OCI-LY3 (cell line): ENCODE measurements around the gene ITPR1.

ENCODE experiments used
- H2AFZ ChIP-seq: fragments of 200-600, 300-600 bp; shearing (Covaris generic); 2 replicates; pipeline ENCODE4 v1.6.0; 2014; ENCODE audit warnings: antibody characterized with exemption, low read depth, low read length
- H3K27ac ChIP-seq: fragments of 200-600, 300-600 bp; sonication (generic); 2 replicates; pipeline ENCODE4 v1.5.1; 2014; ENCODE audit warnings: mild to moderate bottlenecking, low read length, moderate library complexity, mixed read lengths
- H3K27me3 ChIP-seq: fragments of 200-600, 300-600 bp; sonication (generic); 2 replicates; pipeline ENCODE4 v1.6.1; 2014; ENCODE audit warnings: low read depth, low read length, mixed read lengths
- H3K36me3 ChIP-seq: fragments of 200-600, 300-600 bp; sonication (generic); replicated peaks from 2 replicates; pipeline ENCODE3; 2014; ENCODE audit warnings: low read depth, low read length, mixed read lengths
- H3K4me1 ChIP-seq: fragments of 300-600, 200-600 bp; sonication (generic); 2 replicates; pipeline ENCODE4 v1.6.1; 2014; ENCODE audit warnings: low read length, mixed read lengths
- H3K4me2 ChIP-seq: fragments of 200-600, 300-600 bp; sonication (generic); 2 replicates; pipeline ENCODE4 v1.6.1; 2014; ENCODE audit warnings: low read length, mixed read lengths
- H3K4me3 ChIP-seq: fragments of 300-600, 200-600 bp; sonication (generic); 2 replicates; pipeline ENCODE4 v1.5.1; 2014; ENCODE audit warnings: antibody characterized with exemption, mild to moderate bottlenecking, low read length, moderate library complexity
- H3K79me2 ChIP-seq: fragments of 300-600, 200-600 bp; shearing (Covaris generic); 2 replicates; pipeline ENCODE4 v1.6.1; 2014; ENCODE audit warnings: mild to moderate bottlenecking, low read length, mixed read lengths
- H3K9ac ChIP-seq: fragments of 300-600, 200-600 bp; shearing (Covaris generic); 2 replicates; pipeline ENCODE4 v1.6.0; 2014; ENCODE audit warnings: mild to moderate bottlenecking, low read length, moderate library complexity
- H3K9me3 ChIP-seq: fragments of 200-600, 300-600 bp; shearing (Covaris generic); 2 replicates; pipeline ENCODE4 v1.6.1; 2014; ENCODE audit warnings: low read length, mixed read lengths; ENCODE audit not compliant: insufficient read depth
- H4K20me1 ChIP-seq: fragments of 200-600, 300-600 bp; sonication (generic); 2 replicates; pipeline ENCODE4 v1.6.1; 2016; ENCODE audit warnings: low read length, mixed read lengths; ENCODE audit not compliant: insufficient read depth
- CTCF ChIP-seq: fragments of 200-600, 300-600 bp; sonication (generic); IDR thresholded peaks from 2 replicates; pipeline ENCODE4 v1.5.1; 2014; ENCODE audit warnings: antibody characterized with exemption, low read length, low read depth
- EZH2phosphoT487 ChIP-seq: fragments of 200-600 bp; shearing (Covaris generic); IDR thresholded peaks from 2 replicates; pipeline ENCODE4 v1.6.1; 2018; ENCODE audit warnings: antibody characterized with exemption, mixed run types, low read depth

ITPR1 gene

DNA sequence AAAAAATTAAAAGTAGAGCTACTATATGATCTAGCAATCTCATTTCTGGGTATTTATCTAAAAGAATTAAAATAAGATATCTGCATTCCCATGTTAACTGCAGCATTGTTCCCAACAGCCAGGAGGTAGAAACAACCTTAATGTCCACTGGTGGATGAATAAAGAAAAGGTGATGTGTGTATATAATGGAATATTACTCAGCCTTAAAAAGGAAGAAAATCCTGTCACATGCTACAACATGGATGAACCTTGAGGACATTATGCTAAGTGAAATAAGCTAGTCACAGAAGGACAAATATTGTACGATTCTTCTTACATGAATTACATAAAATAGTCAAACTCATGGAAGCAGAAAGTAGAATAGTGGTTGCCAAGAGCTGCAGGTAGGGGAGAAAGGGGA lies 366.6 kb downstream of the ITPR1 start:
- Histone ChIP-seq H3K27ac (no peak overlapping the region), H3K27me3 (peaks cover 46% of the 10 kb centered on the region), H3K79me2 (no peaks in the 10 kb centered on the region), H3K9me3 (peaks cover 10% of the 10 kb centered on the region; the same call in 1 of the 2 replicates), H3K9ac (no peak overlapping the region), H3K36me3 (peaks cover 2% of the 10 kb centered on the region), H4K20me1 (no peaks in the 10 kb centered on the region), H3K4me2 (no peak overlapping the region), H2AFZ (no peak overlapping the region), H3K4me3 (no peak overlapping the region), H3K4me1 (no peaks in the 10 kb centered on the region)
- TF ChIP-seq EZH2phosphoT487 (no peak), CTCF (no peak)

GRCh38 chr3:4862973-4863372 lies 369.8 kb downstream of the ITPR1 start:
- H3K4me3 ChIP-seq = no peak overlapping the region
- H3K27ac ChIP-seq = no peak overlapping the region
- H3K9me3 ChIP-seq = peaks cover 10% of the 10 kb centered on the region; the same call in 1 of the 2 replicates
- TF ChIP-seq CTCF (no peak), EZH2phosphoT487 (no peak)
- H4K20me1 ChIP-seq = no peaks in the 10 kb centered on the region
- H3K9ac ChIP-seq = no peak overlapping the region
- no peak overlapping the region for H3K4me2 ChIP-seq
- no peaks in the 10 kb centered on the region for H3K79me2 ChIP-seq
- H3K36me3 ChIP-seq = peaks cover 2% of the 10 kb centered on the region
- H3K4me1 ChIP-seq = no peaks in the 10 kb centered on the region
- no peak overlapping the region for H2AFZ ChIP-seq
- peaks cover 39% of the 10 kb centered on the region for H3K27me3 ChIP-seq

DNA sequence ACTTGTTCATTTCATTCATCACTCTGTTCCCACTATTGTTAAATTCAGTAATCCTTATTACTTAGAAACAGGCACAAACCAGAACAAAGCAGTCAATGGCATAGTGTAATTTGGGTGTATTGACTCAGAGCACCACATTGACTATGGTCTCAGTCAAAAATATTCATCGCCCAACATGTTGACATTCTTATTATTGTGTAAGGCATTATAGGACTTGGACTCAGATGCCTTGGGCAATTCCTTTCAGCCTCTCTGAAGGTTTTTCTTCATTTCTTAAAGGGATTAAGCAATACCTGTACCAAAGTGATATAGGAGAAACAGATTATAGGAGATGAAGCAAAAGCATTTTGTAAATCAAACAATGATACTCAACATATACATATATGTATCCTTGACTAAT lies 371.4 kb downstream of the ITPR1 start:
- H3K9me3 ChIP-seq = peaks cover 10% of the 10 kb centered on the region; the same call in 1 of the 2 replicates
- no peak for TF ChIP-seq EZH2phosphoT487
- TF ChIP-seq CTCF = no peak
- H3K9ac ChIP-seq = no peak overlapping the region
- H3K79me2 ChIP-seq = no peaks in the 10 kb centered on the region
- H3K4me2 ChIP-seq = no peak overlapping the region
- H3K4me3 ChIP-seq = no peak overlapping the region
- H3K36me3 ChIP-seq = peaks cover 2% of the 10 kb centered on the region
- no peaks in the 10 kb centered on the region for H4K20me1 ChIP-seq
- no peaks in the 10 kb centered on the region for H3K4me1 ChIP-seq
- peaks cover 39% of the 10 kb centered on the region for H3K27me3 ChIP-seq
- no peak overlapping the region for H3K27ac ChIP-seq
- H2AFZ ChIP-seq = no peak overlapping the region

GRCh38 chr3:4865714-4866113 lies 372.6 kb downstream of the ITPR1 start:
- TF ChIP-seq CTCF (no peak), EZH2phosphoT487 (no peak)

More at GRCh38 chr3:4865714-4866113, 372.6 kb downstream of the ITPR1 start:
- Histone ChIP-seq H3K4me3 (no peak overlapping the region), H4K20me1 (no peaks in the 10 kb centered on the region), H3K27ac (no peak overlapping the region), H3K27me3 (peaks cover 36% of the 10 kb centered on the region), H3K9ac (no peak overlapping the region), H3K79me2 (no peaks in the 10 kb centered on the region), H3K36me3 (peaks cover 2% of the 10 kb centered on the region), H3K9me3 (peaks cover 10% of the 10 kb centered on the region; the same call in 1 of the 2 replicates), H2AFZ (no peak overlapping the region), H3K4me2 (no peak overlapping the region), H3K4me1 (no peaks in the 10 kb centered on the region)
